AG09319 (cell line): Measurements from ENCODE around the gene ASB11.

Experiments used
- DNase-seq: peaks from one replicate; pipeline ENCODE4 v3.0.0-alpha.2; 2010; ENCODE audit warnings: low read depth; ENCODE audit errors: extremely low read depth
- CTCF ChIP-seq: IDR thresholded peaks from 2 replicates; pipeline ENCODE4 v1.5.1; 2011; ENCODE audit warnings: low read depth, mild to moderate bottlenecking, inconsistent platforms, low read length, moderate library complexity

Gene ASB11

GRCh38 chrX:15344106-15344505, 28.7 kb upstream of the ASB11 start:
- TF ChIP-seq CTCF = no peak
- DNase-seq = no peak

GRCh38 chrX:15343075-15343476, 27.6 kb upstream of the ASB11 start:
- DNase-seq = no peak
- no peak for TF ChIP-seq CTCF

- no peak for DNase-seq
- TF ChIP-seq CTCF = no peak
These were observed 25.4 kb upstream of the ASB11 start for GRCh38 chrX:15340867-15341266.

- no peak for DNase-seq
- TF ChIP-seq CTCF = no peak
These were observed 20.6 kb upstream of the ASB11 start for GRCh38 chrX:15336023-15336413.

- TF ChIP-seq CTCF = no peak
- DNase-seq = peak; percentile 91
These were observed 19.9 kb upstream of the ASB11 start, which contains the start of gene PIGA for GRCh38 chrX:15335135-15336022. TSS of gene PIGA (minus strand) at chrX:15335523. CDS start at chrX:15331930, 3,593 bp downstream.

GRCh38 chrX:15334561-15334960, 19.1 kb upstream of the ASB11 start:
- DNase-seq = no peak
- TF ChIP-seq CTCF = no peak

GRCh38 chrX:15328821-15329220, 13.4 kb upstream of the ASB11 start:
- TF ChIP-seq CTCF = no peak
- no peak for DNase-seq
